Parathyroid adenoma (tissue), 2 donors: ENCODE data around the gene ARHGEF28.

Experiments
- H2AFZ ChIP-seq: fragments of 300-600 bp; sonication (generic); one replicate; pipeline ENCODE4 v1.7.0; 2017; ENCODE audit warnings: antibody characterized with exemption, mild to moderate bottlenecking
- H3K27ac ChIP-seq: fragments of 300-600 bp; sonication (generic); one replicate; pipeline ENCODE4 v1.7.0; 2017
- H3K27me3 ChIP-seq: fragments of 300-600 bp; sonication (generic); one replicate; pipeline ENCODE4 v1.7.0; 2017; ENCODE audit warnings: low read length; ENCODE audit not compliant: control insufficient read depth, insufficient read depth
- H3K36me3 ChIP-seq: fragments of 300-600 bp; sonication (generic); one replicate; pipeline ENCODE4 v1.7.0; 2017; ENCODE audit warnings: low read length; ENCODE audit not compliant: control insufficient read depth, insufficient read depth
- H3K4me1 ChIP-seq: fragments of 300-600 bp; sonication (generic); one replicate; pipeline ENCODE4 v1.7.0; 2017; ENCODE audit warnings: control low read depth
- H3K4me2 ChIP-seq: fragments of 300-600 bp; sonication (generic); one replicate; pipeline ENCODE4 v1.7.0; 2017; ENCODE audit warnings: low read length
- H3K4me3 ChIP-seq: fragments of 300-600 bp; sonication (generic); one replicate; pipeline ENCODE4 v1.7.0; 2017; ENCODE audit warnings: low read depth, low read length
- H3K79me2 ChIP-seq: fragments of 300-600 bp; sonication (generic); one replicate; pipeline ENCODE4 v1.7.0; 2017; ENCODE audit warnings: control low read depth
- H3K9ac ChIP-seq: fragments of 300-600 bp; sonication (generic); one replicate; pipeline ENCODE4 v1.7.0; 2017; ENCODE audit warnings: mild to moderate bottlenecking
- H3K9me3 ChIP-seq: fragments of 300-600 bp; sonication (generic); one replicate; pipeline ENCODE4 v1.7.0; 2017; ENCODE audit warnings: low read length; ENCODE audit not compliant: control insufficient read depth
- TF ChIP-seq, protein P1 (sequence below): fragments of 300-600 bp; sonication (generic); IDR thresholded peaks from one replicate; pipeline ENCODE4 v1.7.0; 2017; ENCODE audit warnings: antibody characterized with exemption, mild to moderate bottlenecking
- donor health status: primary hyperparathyroidism.

ARHGEF28 gene

GRCh38 chr5:73823508-73823925 lies 197.5 kb downstream of the ARHGEF28 start:
- H3K27me3 ChIP-seq: no peaks in the 10 kb centered on the region
- H3K9ac ChIP-seq: no peak overlapping the region
- H3K4me3 ChIP-seq: no peak overlapping the region
- H3K79me2 ChIP-seq: no peaks in the 10 kb centered on the region
- no peaks in the 10 kb centered on the region for H3K36me3 ChIP-seq
- TF ChIP-seq, protein P1, sequence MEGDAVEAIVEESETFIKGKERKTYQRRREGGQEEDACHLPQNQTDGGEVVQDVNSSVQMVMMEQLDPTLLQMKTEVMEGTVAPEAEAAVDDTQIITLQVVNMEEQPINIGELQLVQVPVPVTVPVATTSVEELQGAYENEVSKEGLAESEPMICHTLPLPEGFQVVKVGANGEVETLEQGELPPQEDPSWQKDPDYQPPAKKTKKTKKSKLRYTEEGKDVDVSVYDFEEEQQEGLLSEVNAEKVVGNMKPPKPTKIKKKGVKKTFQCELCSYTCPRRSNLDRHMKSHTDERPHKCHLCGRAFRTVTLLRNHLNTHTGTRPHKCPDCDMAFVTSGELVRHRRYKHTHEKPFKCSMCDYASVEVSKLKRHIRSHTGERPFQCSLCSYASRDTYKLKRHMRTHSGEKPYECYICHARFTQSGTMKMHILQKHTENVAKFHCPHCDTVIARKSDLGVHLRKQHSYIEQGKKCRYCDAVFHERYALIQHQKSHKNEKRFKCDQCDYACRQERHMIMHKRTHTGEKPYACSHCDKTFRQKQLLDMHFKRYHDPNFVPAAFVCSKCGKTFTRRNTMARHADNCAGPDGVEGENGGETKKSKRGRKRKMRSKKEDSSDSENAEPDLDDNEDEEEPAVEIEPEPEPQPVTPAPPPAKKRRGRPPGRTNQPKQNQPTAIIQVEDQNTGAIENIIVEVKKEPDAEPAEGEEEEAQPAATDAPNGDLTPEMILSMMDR: no peak
- H3K9me3 ChIP-seq: no peaks in the 10 kb centered on the region
- no peak overlapping the region for H2AFZ ChIP-seq
- H3K27ac ChIP-seq: no peak overlapping the region
- H3K4me1 ChIP-seq: no peaks in the 10 kb centered on the region
- no peak overlapping the region for H3K4me2 ChIP-seq

GRCh38 chr5:73825199-73825598 lies 199.2 kb downstream of the ARHGEF28 start:
- TF ChIP-seq, protein P1: no peak
- H3K27ac ChIP-seq: no peak overlapping the region
- no peak overlapping the region for H2AFZ ChIP-seq
- H3K4me2 ChIP-seq: no peak overlapping the region
- no peaks in the 10 kb centered on the region for H3K27me3 ChIP-seq
- H3K4me1 ChIP-seq: no peaks in the 10 kb centered on the region
- no peaks in the 10 kb centered on the region for H3K79me2 ChIP-seq
- no peak overlapping the region for H3K9ac ChIP-seq
- no peak overlapping the region for H3K4me3 ChIP-seq
- no peaks in the 10 kb centered on the region for H3K9me3 ChIP-seq
- H3K36me3 ChIP-seq: no peaks in the 10 kb centered on the region

DNA sequence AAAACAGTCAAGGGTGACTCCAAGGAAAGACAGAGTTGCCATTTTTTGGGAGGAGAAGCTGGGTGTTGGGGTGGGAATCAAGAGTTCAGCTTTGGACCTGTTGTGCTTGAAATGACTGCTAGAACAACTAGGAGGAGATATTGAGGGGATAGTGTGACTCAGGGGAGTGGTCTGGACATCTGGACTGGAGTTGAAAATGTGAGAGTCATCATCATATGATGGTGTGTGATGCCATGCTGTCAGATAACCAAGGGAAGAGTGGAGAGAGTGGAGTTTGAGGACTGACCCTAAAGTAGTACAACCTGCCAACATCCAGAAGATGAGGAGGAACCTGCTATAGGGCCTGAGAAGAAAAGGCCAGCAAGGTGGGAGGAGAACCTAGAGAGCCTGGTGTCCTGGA lies 199.7 kb downstream of the ARHGEF28 start:
- no peaks in the 10 kb centered on the region for H3K27me3 ChIP-seq
- H3K4me2 ChIP-seq: no peak overlapping the region
- no peaks in the 10 kb centered on the region for H3K36me3 ChIP-seq
- H3K27ac ChIP-seq: no peak overlapping the region
- H3K4me1 ChIP-seq: no peaks in the 10 kb centered on the region
- H2AFZ ChIP-seq: no peak overlapping the region
- no peak overlapping the region for H3K4me3 ChIP-seq
- H3K9ac ChIP-seq: no peak overlapping the region
- no peaks in the 10 kb centered on the region for H3K79me2 ChIP-seq
- TF ChIP-seq, protein P1: no peak
- no peaks in the 10 kb centered on the region for H3K9me3 ChIP-seq

- H3K36me3 ChIP-seq: no peaks in the 10 kb centered on the region
- H3K27ac ChIP-seq: no peak overlapping the region
- H3K79me2 ChIP-seq: no peaks in the 10 kb centered on the region
- H3K4me2 ChIP-seq: no peak overlapping the region
- no peak overlapping the region for H3K4me3 ChIP-seq
- TF ChIP-seq, protein P1: no peak
- H3K9me3 ChIP-seq: no peaks in the 10 kb centered on the region
- H2AFZ ChIP-seq: no peak overlapping the region
- H3K4me1 ChIP-seq: no peaks in the 10 kb centered on the region
- H3K27me3 ChIP-seq: no peaks in the 10 kb centered on the region
- H3K9ac ChIP-seq: no peak overlapping the region
These were observed 200.5 kb downstream of the ARHGEF28 start for GRCh38 chr5:73826301-73827105.

DNA sequence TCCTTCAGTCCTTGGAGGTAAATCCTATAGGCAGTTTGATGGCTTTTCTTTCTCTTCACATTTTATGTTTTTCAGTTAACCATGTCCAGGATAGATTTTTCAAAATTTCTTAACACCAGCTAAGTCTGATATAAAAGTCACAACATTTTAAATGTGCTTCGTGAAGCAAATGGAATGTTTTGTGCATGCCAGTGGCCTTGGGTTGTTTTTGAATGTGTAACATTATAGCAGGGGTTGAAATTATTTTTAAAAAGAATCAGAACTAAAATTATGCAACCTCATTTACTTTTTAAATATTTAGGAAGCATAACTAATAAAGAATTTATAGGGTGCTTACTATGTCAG lies 201.1 kb downstream of the ARHGEF28 start:
- TF ChIP-seq, protein P1: no peak
- Histone ChIP-seq H3K4me3 (no peak overlapping the region), H3K4me1 (no peaks in the 10 kb centered on the region), H3K9ac (no peak overlapping the region), H2AFZ (no peak overlapping the region), H3K27me3 (no peaks in the 10 kb centered on the region), H3K4me2 (no peak overlapping the region), H3K27ac (no peak overlapping the region), H3K36me3 (no peaks in the 10 kb centered on the region), H3K79me2 (no peaks in the 10 kb centered on the region), H3K9me3 (no peaks in the 10 kb centered on the region)
